Activated T-cell treated with anti-CD3 and anti-CD28 coated beads, Interleukin-2, amount 50 U/mL, for 4 hours (primary cell): Measurements from ENCODE around the gene FGD3. TPM values are rescaled to one million over a fixed set of nuclear protein-coding genes. Genes with fewer than 3 reads are reported as not detected.
"Not testable (repeated sequence)": the region's sequence is repeated elsewhere in the genome, so short reads cannot be mapped to it uniquely, and the experiment has no call there.

Experiments
- ATAC-seq, 2 donors: fragments of 200-7000 bp; cut with Tn5 transposase; one replicate each; pipeline ENCODE4 v1.10.0; 2021
- DNase-seq: peaks from one replicate; pipeline ENCODE4 v3.0.0-alpha.2; 2020
- H3K27me3 Mint-ChIP-seq: one replicate; pipeline ENCODE4 v1.8.0; 2021; ENCODE audit warnings: low read depth, mixed read lengths
- H3K36me3 Mint-ChIP-seq: one replicate; pipeline ENCODE4 v1.8.0; 2022; ENCODE audit warnings: mixed read lengths; ENCODE audit not compliant: insufficient read depth
- H3K4me1 Mint-ChIP-seq: one replicate; pipeline ENCODE4 v1.8.0; 2021; ENCODE audit warnings: low read depth, mixed read lengths
- H3K4me3 Mint-ChIP-seq: one replicate; pipeline ENCODE4 v1.8.0; 2021; ENCODE audit warnings: mild to moderate bottlenecking, moderate library complexity, mixed read lengths
- H3K9me3 Mint-ChIP-seq: one replicate; pipeline ENCODE4 v1.8.0; 2021; ENCODE audit warnings: mixed read lengths
- total RNA-seq, 3 donors: library from RNA; stranded (reverse); gene quantifications; one replicate each; pipeline ENCODE4 v1.2.1, GENCODE V29; 2021

Gene FGD3, protein sequence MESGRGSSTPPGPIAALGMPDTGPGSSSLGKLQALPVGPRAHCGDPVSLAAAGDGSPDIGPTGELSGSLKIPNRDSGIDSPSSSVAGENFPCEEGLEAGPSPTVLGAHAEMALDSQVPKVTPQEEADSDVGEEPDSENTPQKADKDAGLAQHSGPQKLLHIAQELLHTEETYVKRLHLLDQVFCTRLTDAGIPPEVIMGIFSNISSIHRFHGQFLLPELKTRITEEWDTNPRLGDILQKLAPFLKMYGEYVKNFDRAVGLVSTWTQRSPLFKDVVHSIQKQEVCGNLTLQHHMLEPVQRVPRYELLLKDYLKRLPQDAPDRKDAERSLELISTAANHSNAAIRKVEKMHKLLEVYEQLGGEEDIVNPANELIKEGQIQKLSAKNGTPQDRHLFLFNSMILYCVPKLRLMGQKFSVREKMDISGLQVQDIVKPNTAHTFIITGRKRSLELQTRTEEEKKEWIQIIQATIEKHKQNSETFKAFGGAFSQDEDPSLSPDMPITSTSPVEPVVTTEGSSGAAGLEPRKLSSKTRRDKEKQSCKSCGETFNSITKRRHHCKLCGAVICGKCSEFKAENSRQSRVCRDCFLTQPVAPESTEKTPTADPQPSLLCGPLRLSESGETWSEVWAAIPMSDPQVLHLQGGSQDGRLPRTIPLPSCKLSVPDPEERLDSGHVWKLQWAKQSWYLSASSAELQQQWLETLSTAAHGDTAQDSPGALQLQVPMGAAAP
- 10 to 100 TPM; 32.5 to 36.3 (median 32.6) TPM for total RNA-seq

DNA sequence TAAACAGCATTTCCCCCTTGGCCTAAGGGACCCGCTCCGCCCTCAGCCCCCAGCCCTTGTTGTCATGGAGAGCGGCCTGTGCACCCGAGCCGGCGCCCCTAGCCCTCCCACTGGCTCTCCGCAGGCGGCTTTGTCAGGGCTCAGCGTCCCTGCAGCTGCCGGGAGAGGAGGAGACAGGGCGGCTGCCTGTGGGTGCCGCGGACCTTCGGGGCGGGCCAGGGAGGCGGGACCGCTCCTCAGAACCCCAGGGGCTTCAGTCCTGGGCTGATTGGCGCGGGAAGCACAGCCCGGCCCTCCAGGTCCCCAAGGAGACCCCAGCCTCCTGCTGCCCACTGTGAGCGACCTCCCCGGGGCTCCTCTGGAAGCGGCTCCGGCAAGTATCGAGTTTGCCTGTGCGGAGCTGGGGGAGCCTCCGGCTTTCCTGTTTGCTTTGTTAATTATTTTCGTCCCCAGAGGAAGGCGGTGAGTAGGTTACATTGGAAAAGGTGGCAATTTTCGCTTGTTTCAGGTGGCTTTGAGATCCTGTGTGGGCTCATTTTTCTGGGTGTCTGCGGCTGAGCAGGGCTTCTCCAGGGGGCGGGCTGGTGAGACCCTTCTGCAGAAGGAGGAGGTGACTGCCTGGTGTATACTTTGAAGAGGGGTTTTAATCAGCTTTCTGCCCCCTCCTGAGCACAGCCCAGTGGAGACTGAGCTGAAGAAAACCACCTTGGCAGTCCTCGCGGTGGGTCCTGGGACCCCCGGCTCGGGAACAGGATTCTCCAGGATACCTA is at the start of gene FGD3:
Gene FGD3 (plus strand): TSS at position 256 of the 770 bp plus-strand sequence. CDS start 28,734 bp downstream, outside the sequence.
- Mint-ChIP-seq H3K27me3 (no peaks in the 10 kb centered on the region), H3K36me3 (no peaks in the 10 kb centered on the region), H3K4me1 (peaks cover 56% of the 10 kb centered on the region), H3K9me3 (no peaks in the 10 kb centered on the region), H3K4me3 (peak within 1 kb of the TSS; percentile 88)
- ATAC-seq = peak; percentile 91 to 93
- peak; percentile 31 for DNase-seq

DNA sequence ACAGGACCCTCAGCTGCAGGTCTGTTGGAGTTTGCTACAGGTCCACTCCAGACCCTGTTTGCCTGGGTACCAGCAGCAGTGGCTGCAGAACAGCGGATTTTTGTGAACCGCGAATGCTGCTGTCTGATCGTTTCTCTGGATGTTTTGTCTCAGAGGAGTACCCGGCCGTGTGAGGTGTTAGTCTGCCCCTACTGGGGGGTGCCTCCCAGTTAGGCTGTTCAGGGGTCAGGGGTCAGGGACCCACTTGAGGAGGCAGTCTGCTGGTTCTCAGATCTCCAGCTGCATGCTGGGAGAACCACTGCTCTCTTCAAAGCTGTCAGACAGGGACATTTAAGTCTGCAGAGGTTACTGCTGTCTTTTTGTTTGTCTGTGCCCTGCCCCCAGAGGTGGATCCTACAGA is 42.2 kb upstream of the FGD3 start:
- not testable (repeated sequence) for H3K4me1 Mint-ChIP-seq, H3K27me3 Mint-ChIP-seq, H3K36me3 Mint-ChIP-seq, ATAC-seq, DNase-seq, H3K9me3 Mint-ChIP-seq, H3K4me3 Mint-ChIP-seq

DNA sequence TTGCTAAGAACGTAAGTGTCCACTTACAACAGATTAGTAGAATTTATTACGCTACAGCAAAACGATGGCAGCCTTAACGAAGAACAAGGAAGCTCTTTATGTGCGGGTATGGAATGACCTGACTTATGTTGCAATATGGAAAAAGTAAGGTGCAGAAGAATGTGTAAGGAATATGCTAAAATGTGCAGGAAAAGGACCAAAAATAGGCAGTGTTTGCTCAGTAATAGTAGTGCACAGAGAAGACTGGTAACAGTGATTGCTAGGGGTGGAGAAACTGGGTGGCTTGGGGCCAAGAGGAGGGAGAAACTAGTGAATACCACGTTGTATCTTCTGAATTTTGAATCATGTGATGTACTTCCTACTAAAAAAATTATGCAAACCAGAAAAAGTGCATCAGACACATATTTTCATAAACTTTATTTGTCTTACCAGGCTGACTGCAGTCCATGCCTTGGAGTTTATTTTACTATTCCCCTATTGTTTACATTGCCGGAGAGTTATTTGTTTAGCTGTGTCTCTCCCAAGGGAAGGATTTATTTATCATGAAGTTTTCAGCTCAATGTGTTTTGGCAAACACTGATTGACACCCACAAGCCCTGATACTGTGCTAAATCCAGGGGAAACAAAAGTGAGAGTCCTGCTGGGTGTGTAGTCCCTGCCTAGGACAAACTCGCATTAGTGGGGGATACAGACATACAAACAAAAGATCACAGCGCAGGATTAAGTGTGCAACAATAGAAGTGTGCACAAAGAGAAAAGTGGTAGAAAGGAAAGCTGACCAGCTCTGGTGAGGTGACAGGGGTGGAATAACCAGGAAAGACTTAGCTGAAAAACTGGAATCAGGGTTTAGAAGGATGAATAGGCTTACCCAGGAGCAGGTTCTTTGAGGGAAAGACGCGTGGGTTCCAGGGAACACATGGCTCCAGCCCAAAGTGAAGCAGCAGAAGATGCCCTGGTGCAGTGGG is 35.5 kb upstream of the FGD3 start:
- DNase-seq = no peak
- no peaks in the 10 kb centered on the region for H3K9me3 Mint-ChIP-seq
- peaks cover under 1% of the 10 kb centered on the region for H3K4me1 Mint-ChIP-seq
- H3K36me3 Mint-ChIP-seq = no peaks in the 10 kb centered on the region
- H3K4me3 Mint-ChIP-seq = no peak overlapping the region
- no peak for ATAC-seq
- H3K27me3 Mint-ChIP-seq = peaks cover 9% of the 10 kb centered on the region

DNA sequence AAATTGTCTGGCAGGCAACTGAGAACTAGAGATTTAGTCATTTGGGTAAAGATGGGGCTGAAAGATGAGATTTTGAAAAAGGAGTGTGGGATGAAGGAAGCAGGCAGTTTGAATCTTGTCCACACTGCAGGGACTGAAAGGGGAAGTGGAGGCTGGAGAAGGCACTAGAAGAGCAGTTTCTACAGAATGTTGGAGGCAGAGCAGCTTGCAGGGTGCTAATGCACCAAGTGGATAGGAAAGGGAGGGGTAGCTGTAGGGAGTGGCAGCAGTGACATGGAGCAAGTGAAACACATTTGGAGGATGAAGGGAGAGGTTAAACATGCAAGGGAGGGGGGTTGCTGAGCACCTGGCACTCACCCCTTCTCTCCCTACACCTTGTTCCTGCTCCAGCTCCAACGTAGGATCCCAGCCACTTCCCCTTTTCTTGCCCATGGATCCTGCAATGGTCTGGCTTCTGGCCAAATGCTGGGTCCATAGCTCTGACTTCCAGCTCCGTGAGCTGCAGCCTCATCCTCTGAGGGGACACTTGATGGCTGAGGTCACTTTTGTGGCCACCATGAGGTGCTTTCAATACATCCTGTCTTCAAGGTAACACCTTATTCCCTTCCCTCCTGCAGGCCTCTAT is 30.0 kb upstream of the FGD3 start:
- no peak for DNase-seq
- no peak for ATAC-seq
- H3K36me3 Mint-ChIP-seq = no peaks in the 10 kb centered on the region
- peaks cover 1% of the 10 kb centered on the region for H3K27me3 Mint-ChIP-seq
- peaks cover 10% of the 10 kb centered on the region for H3K4me1 Mint-ChIP-seq
- no peaks in the 10 kb centered on the region for H3K9me3 Mint-ChIP-seq
- no peak overlapping the region for H3K4me3 Mint-ChIP-seq

DNA sequence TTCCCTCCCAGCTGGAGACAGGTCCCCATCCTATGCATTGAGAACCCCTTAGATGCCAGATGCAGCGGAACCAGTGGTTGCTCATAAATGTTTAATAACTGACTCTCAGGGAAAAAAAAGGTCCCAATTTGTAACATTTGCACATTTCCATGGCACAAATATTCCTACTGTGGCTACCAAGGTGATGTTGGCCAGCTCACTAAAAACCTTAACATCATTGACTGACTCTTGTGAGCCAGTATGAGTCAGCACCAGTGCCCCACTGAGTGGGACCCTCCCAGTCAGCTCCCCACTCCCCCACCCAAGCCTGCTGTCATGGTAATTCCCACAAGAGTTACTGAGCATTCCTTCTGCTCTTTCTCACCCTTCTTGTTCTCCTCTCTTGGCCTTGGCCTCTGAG is 26.9 kb upstream of the FGD3 start:
- no peak for ATAC-seq
- peaks cover 10% of the 10 kb centered on the region for H3K4me1 Mint-ChIP-seq
- H3K36me3 Mint-ChIP-seq = no peaks in the 10 kb centered on the region
- DNase-seq = no peak
- H3K27me3 Mint-ChIP-seq = no peaks in the 10 kb centered on the region
- no peak overlapping the region for H3K4me3 Mint-ChIP-seq
- no peaks in the 10 kb centered on the region for H3K9me3 Mint-ChIP-seq

DNA sequence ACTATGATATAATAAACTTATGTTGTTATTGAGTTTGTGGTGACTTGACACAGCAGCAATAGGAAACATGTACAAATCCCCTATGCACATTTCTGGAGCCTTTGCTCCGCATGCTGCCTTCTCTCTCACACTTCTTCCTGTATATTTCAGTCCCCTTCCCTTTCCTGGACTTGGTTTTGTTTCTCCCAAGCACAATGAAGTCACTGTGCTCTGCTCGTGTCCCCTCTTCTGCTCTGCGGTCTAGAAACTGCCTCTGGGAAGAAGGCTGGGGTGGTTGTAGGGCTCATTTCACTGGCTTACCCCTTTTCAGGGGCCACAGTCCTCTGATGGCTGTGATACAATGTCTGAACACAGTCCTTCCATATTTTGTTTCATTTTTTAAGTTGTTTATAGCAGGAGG is 15.7 kb upstream of the FGD3 start:
- ATAC-seq (no peak), DNase-seq (no peak)
- no peaks in the 10 kb centered on the region for H3K27me3 Mint-ChIP-seq
- no peaks in the 10 kb centered on the region for H3K9me3 Mint-ChIP-seq
- H3K4me1 Mint-ChIP-seq = no peaks in the 10 kb centered on the region
- H3K36me3 Mint-ChIP-seq = no peaks in the 10 kb centered on the region
- no peak overlapping the region for H3K4me3 Mint-ChIP-seq

DNA sequence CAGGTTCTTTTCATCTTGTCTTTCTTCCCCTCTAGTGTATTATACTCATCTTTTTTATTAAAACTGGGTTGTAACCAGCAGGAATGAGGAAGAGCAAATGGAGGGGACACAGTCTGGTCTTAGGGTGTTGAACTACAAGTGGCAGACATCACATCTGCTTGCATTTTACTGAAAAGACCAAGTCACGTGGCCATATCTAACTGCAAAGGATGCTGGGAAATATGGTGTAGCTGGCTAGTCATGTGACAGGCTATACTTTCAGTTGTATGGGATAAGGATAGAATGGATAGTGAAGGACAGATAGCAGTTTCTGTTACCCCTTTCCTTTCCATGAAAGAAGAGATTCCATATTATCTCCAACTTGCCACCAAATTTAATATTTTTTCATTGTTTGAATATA is 13.0 kb upstream of the FGD3 start:
- Mint-ChIP-seq H3K4me3 (no peak overlapping the region), H3K9me3 (no peaks in the 10 kb centered on the region), H3K27me3 (no peaks in the 10 kb centered on the region), H3K36me3 (no peaks in the 10 kb centered on the region), H3K4me1 (no peaks in the 10 kb centered on the region)
- no peak for ATAC-seq
- DNase-seq = no peak

DNA sequence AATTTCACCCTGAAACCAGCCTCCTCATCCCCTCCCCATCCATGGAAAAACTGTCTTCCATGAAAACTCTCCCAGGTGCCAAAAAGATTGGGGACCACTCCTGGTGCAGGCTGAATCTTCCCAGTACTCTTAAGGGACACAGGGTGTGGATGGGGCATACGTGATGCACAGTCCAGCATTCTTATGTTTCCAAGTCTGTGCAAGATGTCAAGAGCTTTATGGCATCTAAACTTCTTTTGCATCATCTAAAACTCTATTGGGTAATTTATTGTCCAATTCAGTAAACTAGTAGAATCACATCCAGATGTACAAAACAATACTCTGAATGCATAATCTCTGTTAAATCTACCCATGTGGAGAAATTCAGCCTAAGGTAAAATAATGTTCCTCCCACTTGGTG is 9.3 kb upstream of the FGD3 start:
- ATAC-seq (no peak), DNase-seq (no peak)
- H3K9me3 Mint-ChIP-seq = no peaks in the 10 kb centered on the region
- no peaks in the 10 kb centered on the region for H3K4me1 Mint-ChIP-seq
- H3K36me3 Mint-ChIP-seq = no peaks in the 10 kb centered on the region
- H3K4me3 Mint-ChIP-seq = no peak overlapping the region
- no peaks in the 10 kb centered on the region for H3K27me3 Mint-ChIP-seq

DNA sequence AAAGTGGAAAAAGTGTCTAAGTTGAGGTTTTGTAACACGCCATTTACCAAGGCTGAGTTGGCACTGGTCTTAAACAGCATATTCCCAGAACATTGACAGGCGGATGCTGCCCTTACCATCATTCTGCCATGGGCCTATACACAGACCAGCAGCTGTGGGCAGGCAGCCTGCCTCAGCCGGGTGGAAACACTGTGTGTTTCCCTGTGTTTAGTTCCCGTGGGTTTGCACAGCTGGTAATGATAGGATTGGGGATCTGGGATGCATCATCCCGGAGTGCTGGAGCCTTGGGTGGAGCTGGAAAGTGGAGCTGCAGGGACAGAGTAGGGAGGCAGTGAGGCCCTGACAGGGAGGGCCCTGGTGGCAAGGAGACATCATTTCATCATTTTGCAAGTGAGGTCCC is 5.5 kb upstream of the FGD3 start:
- Mint-ChIP-seq H3K27me3 (no peaks in the 10 kb centered on the region), H3K4me3 (no peak overlapping the region), H3K4me1 (peaks cover 5% of the 10 kb centered on the region), H3K9me3 (no peaks in the 10 kb centered on the region), H3K36me3 (no peaks in the 10 kb centered on the region)
- no peak for DNase-seq
- no peak for ATAC-seq

DNA sequence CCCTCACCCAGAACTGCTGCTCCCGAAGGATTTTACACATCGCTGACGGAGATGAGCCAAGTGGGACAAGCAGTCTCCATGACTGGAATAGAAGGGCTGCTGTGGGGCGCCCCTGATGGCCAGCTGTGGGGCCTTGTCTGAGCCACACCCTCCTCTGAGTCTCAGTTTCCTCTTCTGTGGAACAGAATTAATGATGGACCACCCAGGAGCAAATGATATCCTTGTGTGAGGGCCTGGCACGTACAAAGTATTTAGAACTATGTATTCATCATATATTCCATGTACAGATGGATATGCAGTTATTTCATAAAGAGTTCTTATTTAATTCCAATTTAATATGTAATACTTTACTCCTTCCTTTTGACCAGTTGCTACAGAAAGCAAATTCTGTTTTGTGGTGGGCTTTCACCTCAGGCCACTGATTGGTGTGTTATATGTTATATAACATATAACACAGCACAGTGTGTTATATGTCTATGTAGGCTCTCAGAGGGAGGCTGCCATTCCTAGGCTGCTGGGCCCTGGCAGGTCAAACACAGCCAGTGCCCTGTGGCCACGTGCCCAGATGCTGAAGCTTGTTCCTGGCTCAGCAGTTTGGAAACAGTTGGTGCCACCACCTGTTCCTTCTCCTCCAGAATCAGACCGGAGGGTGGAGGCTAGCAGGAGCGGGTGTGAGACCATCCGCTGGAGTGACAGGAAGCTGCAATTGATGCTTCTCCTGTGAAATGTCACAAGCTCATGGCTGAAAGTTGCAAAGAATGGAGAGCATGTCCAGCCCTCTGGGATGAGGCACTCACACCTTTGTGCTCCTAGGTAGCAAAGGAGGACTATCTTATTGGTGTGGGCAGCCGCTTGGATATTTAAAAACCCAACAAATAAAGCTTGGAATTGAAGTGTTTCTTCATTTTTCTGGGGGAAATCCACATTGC is 4.4 kb upstream of the FGD3 start:
- DNase-seq = no peak
- Mint-ChIP-seq H3K4me3 (no peak overlapping the region), H3K36me3 (no peaks in the 10 kb centered on the region), H3K9me3 (no peaks in the 10 kb centered on the region), H3K27me3 (no peaks in the 10 kb centered on the region), H3K4me1 (peaks cover 14% of the 10 kb centered on the region)
- ATAC-seq = no peak

DNA sequence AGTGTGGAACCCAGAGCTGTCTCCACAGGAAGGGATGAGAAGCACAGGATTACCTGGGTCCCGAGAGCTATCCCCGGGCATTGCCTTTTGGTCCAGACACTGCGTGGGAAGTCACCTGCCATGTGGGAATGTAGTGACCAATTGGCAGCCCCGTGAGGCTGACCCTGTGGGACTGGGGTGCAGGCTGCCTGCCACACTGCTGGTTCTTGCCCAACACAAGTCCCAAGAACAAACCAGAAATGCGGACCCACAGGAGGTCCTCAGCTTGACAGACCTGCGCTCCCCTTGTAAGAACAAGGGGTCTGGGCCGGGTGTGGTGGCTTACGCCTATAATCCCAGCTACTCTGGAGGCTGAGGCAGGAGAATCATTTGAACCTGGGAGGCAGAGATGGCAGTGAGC is 2.4 kb upstream of the FGD3 start:
- DNase-seq = no peak
- Mint-ChIP-seq H3K9me3 (no peaks in the 10 kb centered on the region), H3K4me3 (no peak overlapping the region), H3K36me3 (no peaks in the 10 kb centered on the region), H3K4me1 (peaks cover 34% of the 10 kb centered on the region), H3K27me3 (no peaks in the 10 kb centered on the region)
- ATAC-seq = no peak

DNA sequence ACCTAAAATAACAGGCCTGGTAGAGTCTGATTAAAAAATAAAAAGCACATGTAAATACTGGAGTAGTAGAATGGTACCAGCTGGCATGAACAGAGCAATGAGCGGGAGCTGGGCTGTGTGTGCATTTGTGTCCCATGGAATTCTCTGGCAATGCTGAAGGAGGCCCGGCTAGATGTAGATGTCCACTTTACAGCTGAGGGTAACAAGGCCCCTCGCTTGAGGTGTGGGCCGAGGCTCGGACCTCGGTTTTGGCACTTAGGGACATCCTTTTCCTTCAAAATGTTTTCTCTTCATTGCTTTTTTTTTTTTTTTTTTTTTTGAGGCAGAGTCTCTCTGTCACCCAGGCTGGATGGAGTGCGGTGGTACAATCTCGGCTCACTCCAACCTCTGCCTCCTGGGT is 1.5 kb upstream of the FGD3 start:
- ATAC-seq = no peak
- H3K4me1 Mint-ChIP-seq = peaks cover 42% of the 10 kb centered on the region

More for the DNA sequence above, 1.5 kb upstream of the FGD3 start:
- Mint-ChIP-seq H3K36me3 (no peaks in the 10 kb centered on the region), H3K9me3 (no peaks in the 10 kb centered on the region), H3K27me3 (no peaks in the 10 kb centered on the region), H3K4me3 (no peak overlapping the region)
- no peak for DNase-seq
